ENCODE results near the gene TMEM147.

DNA sequence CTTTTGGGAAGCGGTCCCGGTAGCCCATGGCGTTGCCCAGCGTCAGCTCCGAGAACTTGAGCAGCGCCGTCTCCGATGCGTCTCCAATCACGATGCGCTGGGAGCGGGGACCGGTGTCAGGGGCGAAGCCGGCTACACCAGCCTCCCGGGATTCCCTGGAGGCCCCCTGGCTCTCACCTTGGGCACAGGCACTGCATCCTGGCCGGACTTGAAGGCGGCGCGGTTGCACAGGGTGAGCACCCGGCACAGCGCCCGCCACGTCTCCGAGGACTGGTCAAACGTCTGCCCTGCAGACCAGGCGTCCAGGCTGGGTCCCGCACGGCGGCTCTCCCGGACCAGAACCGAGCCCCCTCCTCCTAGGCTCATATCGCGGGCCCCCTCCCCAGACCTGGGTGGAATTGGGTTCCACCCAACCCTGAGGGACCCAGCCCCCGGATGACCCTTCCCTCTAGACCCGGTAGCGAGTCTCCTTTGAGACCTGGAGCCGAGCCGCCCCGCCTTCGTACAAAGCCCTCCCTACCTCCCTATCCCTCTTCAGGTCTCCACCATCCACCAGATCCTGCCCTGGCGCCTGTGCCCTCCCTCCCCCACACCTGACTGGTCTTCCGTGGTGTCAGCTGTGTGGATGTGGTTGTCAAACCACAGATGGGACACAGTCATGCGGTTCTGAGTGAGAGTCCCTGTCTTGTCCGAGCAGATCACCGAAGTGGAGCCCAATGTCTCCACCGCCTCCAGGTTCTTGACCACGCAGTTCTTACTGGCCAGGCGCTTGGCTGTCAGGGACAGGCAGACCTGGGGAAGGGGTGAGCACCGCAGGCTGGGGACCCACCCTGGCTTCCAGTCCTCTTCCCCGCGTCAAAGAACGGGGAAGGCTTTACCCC lies 13.2 kb downstream of the TMEM147 start:
- TF ChIP-seq CTCF (IDR thresholded peaks at IDR 0.05) (no peak), POLR2A (IDR thresholded peaks at IDR 0.05) (no peak)
